GM19328 (cell line): ENCODE results near the gene TRIP4.
"Not testable (repeated sequence)": the region's sequence is repeated elsewhere in the genome, so short reads cannot be mapped to it uniquely, and the experiment has no call there.

Experiments
- ATAC-seq: cut with Tn5 transposase; IDR thresholded peaks from one replicate; pipeline ENCODE4 v1.9.1; 2021; ENCODE audit warnings: mild to moderate bottlenecking, moderate library complexity; ENCODE audit not compliant: unreplicated experiment

TRIP4 gene

DNA sequence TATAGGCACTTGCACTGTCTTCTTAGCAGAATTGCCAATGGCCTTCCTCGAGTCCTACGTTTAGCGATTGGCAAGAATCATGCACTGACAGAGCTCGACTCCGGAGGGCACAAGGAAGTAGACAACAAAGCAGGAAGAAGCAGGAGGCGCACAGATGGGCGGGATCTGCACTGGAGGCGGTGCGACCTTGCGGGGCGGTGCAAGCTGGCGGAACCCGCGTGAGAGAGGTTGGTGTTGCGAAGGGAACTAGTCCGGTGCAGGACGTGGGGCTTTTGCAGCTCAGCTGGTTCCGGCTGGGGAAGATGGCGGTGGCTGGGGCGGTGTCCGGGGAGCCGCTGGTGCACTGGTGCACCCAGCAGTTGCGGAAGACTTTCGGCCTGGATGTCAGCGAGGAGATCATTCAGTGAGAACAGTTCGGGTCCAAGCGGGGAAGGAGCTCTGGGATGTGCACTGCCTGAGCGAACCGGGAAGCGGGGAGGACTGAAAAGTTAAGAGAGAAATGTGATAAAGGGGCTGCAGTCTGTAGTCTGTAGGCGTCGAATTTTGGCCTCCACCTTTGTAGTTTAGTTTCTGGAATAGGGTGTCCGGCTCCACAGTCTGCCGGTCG lies at the start of gene TRIP4:
Gene TRIP4, plus strand, starts transcription at position 275 of the 607 bp plus-strand sequence. Its CDS starts 28 bp downstream, at position 303.
- peak; percentile 96 for ATAC-seq

- ATAC-seq: no peak
Observed at GRCh38 chr15:64340355-64340754, 47.3 kb upstream of the TRIP4 start.

- no peak for ATAC-seq
Observed at GRCh38 chr15:64341961-64342360, 45.7 kb upstream of the TRIP4 start.

GRCh38 chr15:64343222-64343621 lies 44.4 kb upstream of the TRIP4 start:
- no peak for ATAC-seq

GRCh38 chr15:64343841-64344240 lies 43.8 kb upstream of the TRIP4 start:
- no peak for ATAC-seq

DNA sequence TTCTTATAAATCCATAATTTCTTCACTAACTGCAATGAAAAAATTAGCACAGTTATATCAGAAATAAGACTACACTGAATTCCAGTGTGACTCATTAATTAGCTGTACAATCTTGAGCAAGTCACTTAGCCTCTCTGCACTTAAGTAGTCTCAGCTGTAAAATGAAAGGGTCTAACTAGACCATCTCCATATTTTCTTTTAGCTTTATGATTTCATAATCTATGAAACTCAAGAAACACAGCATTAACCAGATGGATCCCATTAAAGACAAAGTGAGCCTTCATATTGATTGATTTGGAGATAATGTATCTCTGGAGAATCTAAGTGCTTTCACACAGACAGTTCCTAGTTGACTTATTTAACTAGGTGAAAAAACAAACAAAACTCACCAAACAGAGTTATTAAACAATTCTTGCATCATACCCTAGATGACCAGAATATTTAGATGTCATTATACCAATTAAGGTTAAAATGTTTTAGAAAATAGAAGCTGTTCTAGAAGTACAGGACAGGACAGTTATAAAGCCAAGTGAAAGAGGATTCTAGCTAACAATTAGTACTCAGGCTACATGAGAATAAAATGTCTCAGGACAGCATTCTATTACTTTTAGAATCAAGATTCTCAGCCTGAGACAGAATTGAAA lies 42.9 kb upstream of the TRIP4 start:
- no peak for ATAC-seq

GRCh38 chr15:64346242-64346641 lies 41.4 kb upstream of the TRIP4 start:
- not testable (repeated sequence) for ATAC-seq

DNA sequence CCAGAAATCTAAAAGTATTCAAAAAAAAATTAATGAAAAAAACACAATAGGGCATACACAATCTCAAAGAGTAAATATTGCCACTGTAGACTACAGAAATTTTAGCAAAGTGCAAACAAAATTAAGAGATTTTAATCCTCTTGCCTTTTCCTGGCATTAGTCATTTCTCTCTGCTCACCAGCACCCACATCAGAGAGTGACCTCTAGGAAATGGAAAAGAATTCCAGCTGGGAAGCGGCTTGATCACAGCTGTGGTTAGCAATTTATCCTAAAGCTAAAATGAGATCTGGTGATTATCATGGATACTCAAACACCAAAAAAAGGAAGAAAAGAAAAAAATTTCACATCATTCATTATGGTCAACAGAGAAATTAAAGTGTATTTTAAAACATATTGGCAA lies 39.2 kb upstream of the TRIP4 start:
- no peak for ATAC-seq

DNA sequence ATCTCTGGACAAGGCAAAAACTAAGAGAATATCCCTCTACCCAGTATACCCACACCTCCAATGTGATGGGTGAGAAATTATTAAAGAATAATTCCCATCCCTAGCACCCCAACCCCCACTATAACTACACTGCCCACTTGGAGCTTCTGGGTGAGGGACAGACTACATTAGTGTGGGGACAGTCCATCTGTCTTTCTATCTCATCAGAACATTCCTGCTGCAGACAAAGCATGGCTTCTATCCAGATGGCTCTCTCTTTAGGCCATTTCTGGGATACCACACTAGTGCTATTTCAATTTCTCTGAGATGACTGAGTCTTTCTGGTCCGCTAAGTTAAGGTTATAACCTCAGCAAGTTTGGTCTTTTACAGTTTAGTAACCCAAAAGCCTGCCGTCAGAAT lies 38.3 kb upstream of the TRIP4 start:
- ATAC-seq: no peak

GRCh38 chr15:64351265-64351664 lies 36.4 kb upstream of the TRIP4 start:
- ATAC-seq: no peak

DNA sequence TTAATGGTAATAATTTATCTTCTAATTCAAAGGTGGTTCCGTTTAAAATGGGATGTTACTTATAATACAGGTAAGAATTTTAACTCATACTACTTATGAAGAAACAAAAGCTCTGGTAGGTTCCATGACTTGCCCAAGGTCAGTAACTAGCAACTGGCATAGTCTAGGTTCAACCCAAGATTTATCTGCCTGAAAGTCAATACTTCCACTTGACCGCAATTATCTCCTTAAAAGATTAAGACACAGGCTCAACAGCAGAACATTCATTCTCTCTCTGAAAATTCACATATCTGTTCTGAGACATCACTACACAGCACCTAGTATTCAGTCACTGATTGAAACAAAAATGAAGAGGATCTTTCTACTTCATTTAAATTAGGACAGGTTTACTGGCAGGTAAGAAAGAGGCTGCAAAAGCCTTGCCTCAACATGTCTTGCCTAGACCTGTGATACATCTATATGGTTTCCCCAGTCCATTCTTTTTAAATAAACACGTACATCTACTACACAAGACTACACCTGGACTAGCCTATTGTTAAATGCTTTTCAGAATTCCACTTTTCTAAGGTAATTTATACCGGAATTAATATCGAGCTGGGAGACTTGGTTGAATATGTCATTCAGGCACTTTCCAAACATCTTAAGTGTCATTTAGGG lies 32.8 kb upstream of the TRIP4 start:
- ATAC-seq: no peak

DNA sequence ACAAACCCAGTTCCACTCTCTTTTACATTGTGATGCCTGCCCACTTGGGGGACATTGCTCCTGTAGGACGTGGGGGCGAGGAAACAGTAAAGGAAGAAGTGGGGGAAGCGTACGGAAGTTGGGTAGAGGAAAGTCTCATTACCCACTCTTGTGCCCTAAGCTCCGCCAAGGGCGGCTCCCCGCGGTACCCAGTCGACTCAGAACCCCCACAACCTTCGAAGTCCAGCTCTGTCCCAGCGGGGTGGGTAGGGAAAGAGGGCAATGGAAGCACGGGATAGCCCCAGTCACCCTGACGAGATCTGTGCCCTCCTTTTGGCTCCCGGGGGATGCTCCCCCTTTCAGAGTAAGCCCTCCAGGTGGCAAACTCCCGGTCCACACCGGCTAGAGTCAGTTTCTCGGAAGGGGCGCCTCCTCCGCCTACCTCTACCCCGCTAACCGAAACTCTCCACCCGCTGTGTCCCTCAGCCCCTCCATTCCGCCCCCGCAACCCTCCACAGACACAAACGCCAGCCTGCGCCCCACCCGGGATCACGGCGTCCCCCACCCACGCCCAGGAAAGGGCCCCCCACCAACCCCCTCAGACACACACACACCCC lies 32.2 kb upstream of the TRIP4 start:
- ATAC-seq: peak; percentile 4

- ATAC-seq: peak; percentile 96
Observed at GRCh38 chr15:64355944-64356709, 31.5 kb upstream of the TRIP4 start, which contains the start of gene CSNK1G1. Gene CSNK1G1 (minus strand): TSS chr15:64356173. CDS start chr15:64300499, 55,674 bp downstream.

- ATAC-seq: no peak
Observed at GRCh38 chr15:64356710-64357040, 31.0 kb upstream of the TRIP4 start.

- no peak for ATAC-seq
Observed at GRCh38 chr15:64361259-64361658, 26.4 kb upstream of the TRIP4 start.

- no peak for ATAC-seq
Observed at GRCh38 chr15:64369078-64369607, 18.5 kb upstream of the TRIP4 start.

- ATAC-seq: not testable (repeated sequence)
Observed at GRCh38 chr15:64371383-64371782, 16.3 kb upstream of the TRIP4 start.

GRCh38 chr15:64373360-64373759 lies 14.3 kb upstream of the TRIP4 start:
- no peak for ATAC-seq

DNA sequence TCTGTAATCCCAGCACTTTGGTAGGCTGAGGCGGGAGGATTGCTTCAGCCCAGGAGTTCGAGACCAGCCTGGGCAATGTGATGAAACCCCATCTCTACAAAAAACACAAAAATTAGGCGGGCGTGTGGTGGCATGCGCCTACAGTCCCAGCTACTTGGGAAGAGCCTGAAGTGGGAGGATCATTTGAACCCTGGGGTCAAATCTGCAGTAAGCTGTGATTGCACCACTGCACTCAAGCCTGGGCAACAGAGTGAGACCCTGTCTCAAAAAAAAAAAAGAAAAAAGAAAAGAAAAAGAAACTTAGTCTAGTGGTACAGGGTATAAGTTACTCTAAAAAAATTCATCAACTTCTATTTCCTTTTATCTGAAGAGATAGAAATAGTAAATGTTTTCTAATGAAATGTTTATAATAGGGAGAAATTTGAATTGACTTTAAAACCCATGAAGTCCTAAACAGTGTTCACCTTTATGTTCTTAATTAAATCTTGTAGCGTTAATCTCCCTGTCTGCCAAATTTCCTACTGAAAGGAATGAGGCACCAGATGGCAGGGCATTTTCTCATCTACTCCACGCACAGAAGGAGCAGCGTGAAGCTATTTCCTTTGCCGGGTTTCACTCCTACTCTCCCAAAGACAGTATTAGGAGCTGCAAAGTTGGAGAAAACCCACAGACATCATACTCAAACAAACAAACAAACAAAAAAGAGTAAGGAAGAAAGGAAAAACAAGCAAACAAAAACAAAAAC lies 8.2 kb upstream of the TRIP4 start:
- ATAC-seq: no peak
